Natural killer cell (primary cell): ENCODE results near the gene SCN2A. TPM values are rescaled to one million over a fixed set of nuclear protein-coding genes. Genes with fewer than 3 reads are reported as not detected.
"Not testable (repeated sequence)": the region's sequence is repeated elsewhere in the genome, so short reads cannot be mapped to it uniquely, and the experiment has no call there.

Source experiments
- ATAC-seq, 3 donors: fragments of 150-1000 bp in 2 of 3; fragments of 200-7000 bp in 1 of 3; cut with Tn5 transposase; 1 replicate in 1 of 3; 2 replicates in 2 of 3; pipeline ENCODE4 v1.10.0; 2021; ENCODE audit warnings: mild to moderate bottlenecking in 2 of 3, moderate library complexity in 2 of 3
- DNase-seq, 2 donors: peaks; one replicate each; pipeline versions ENCODE4 v3.0.0 to v3.0.0-alpha.2; 2013 to 2021; ENCODE audit warnings: mixed read lengths in 1 of 2
- H3K27ac ChIP-seq: one replicate; pipeline ENCODE4 v1.5.1; 2013; ENCODE audit warnings: mild to moderate bottlenecking, low read length
- H3K27me3 ChIP-seq: one replicate; pipeline ENCODE4 v1.6.1; 2013; ENCODE audit warnings: low read length; ENCODE audit not compliant: control insufficient read depth, insufficient read depth
- H3K36me3 ChIP-seq: one replicate; pipeline ENCODE4 v1.6.1; 2013; ENCODE audit warnings: low read length; ENCODE audit not compliant: control insufficient read depth, insufficient read depth
- H3K4me1 ChIP-seq: one replicate; pipeline ENCODE4 v1.6.1; 2013; ENCODE audit warnings: low read length; ENCODE audit not compliant: control insufficient read depth, insufficient read depth
- H3K4me3 ChIP-seq: one replicate; pipeline ENCODE4 v1.5.1; 2013; ENCODE audit warnings: low read length
- H3K9me3 ChIP-seq: one replicate; pipeline ENCODE4 v1.6.1; 2013; ENCODE audit warnings: low read length; ENCODE audit not compliant: control insufficient read depth, insufficient read depth
- H3K27ac Mint-ChIP-seq, 2 donors: one replicate each; pipeline ENCODE4 v1.8.0; 2022; ENCODE audit warnings: mild to moderate bottlenecking in 2 of 2, mixed read lengths in 2 of 2, moderate library complexity in 1 of 2
- H3K27me3 Mint-ChIP-seq, 2 donors: one replicate each; pipeline ENCODE4 v1.8.0; 2022; ENCODE audit warnings: low read depth in 2 of 2, mixed read lengths in 2 of 2
- H3K36me3 Mint-ChIP-seq: one replicate; pipeline ENCODE4 v1.8.0; 2022; ENCODE audit warnings: mixed read lengths
- H3K4me1 Mint-ChIP-seq, 2 donors: one replicate each; pipeline ENCODE4 v1.8.0; 2022; ENCODE audit warnings: mixed read lengths in 2 of 2
- H3K4me3 Mint-ChIP-seq: one replicate; pipeline ENCODE4 v1.8.0; 2022; ENCODE audit warnings: mild to moderate bottlenecking, moderate library complexity, mixed read lengths
- H3K9me3 Mint-ChIP-seq, 2 donors: one replicate each; pipeline ENCODE4 v1.8.0; 2022; ENCODE audit warnings: mixed read lengths in 2 of 2
- CTCF ChIP-seq: fragments of 200-600 bp; IDR thresholded peaks from one replicate; pipeline ENCODE4 v1.8.0; 2022; ENCODE audit warnings: antibody characterized with exemption
- WGBS: methylation state at CpG from one replicate; pipeline ENCODE4 v1.1.7; 2013; ENCODE audit warnings: missing lambda C conversion rate; ENCODE audit not compliant: insufficient coverage; 5-methylcytosine and 5-hydroxymethylcytosine counted together
- intact Hi-C: fragments of 100-400 bp; cut with micrococcal nuclease; formaldehyde crosslinking; loops from one replicate; pipeline ENCODE4 v1.14.2; 2022
- total RNA-seq, 4 donors: library from RNA; stranded (reverse); fragments of 120-200 nt in 1 of 4; gene quantifications; one replicate each; pipeline versions ENCODE4 v1.2.3 to v1.2.4, GENCODE V29; 2013 to 2022

The SCN2A gene
- total RNA-seq, 3 donors from 2014 or later (not counting 1 experiment from before 2014, with no cell fraction given), result 0.10 TPM; not detected in 2

- H3K27ac Mint-ChIP-seq, result no peak overlapping the region
- no peaks in the 10 kb centered on the region for H3K36me3 ChIP-seq
- intact Hi-C loops, result no loop called here
- no peak for TF ChIP-seq CTCF
- H3K4me3 ChIP-seq, result no peak overlapping the region
- no peak for DNase-seq
- H3K4me3 Mint-ChIP-seq, result no peak overlapping the region
- no peak for ATAC-seq
- no peaks in the 10 kb centered on the region for H3K36me3 Mint-ChIP-seq
- no peaks in the 10 kb centered on the region for H3K4me1 ChIP-seq
- H3K27ac ChIP-seq, result no peak overlapping the region
- H3K4me1 Mint-ChIP-seq, result no peaks in the 10 kb centered on the region
- H3K9me3 ChIP-seq, result no peaks in the 10 kb centered on the region
- no peaks in the 10 kb centered on the region for H3K9me3 Mint-ChIP-seq
- WGBS, result 74% methylated on average over 2 of the region's 2 CpGs
- H3K27me3 ChIP-seq, result no peaks in the 10 kb centered on the region
- H3K27me3 Mint-ChIP-seq, result peaks cover 0 to 7% of the 10 kb centered on the region in 2 donors
These were observed 9.0 kb downstream of the SCN2A start for GRCh38 chr2:165248238-165248637.

DNA sequence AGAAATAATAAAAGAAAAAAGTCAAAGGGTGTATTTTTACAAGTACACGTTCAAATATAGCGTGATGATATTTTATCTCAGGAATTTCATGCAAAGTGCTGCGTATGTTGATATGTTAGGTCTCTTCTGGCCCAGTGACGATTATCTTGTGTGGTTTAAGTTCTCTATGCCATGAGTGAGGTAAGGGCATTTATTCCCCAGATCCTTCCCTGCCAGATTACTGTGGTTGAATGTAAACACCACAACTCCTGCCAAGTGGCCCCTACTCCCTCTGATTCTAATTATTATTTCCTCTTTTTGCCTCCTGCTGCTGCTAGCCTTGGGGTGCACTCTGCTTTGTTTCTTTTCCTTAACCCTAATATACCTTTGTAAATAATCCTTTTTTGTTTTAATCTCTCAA, 12.2 kb downstream of the SCN2A start:
- Histone ChIP-seq H3K27me3 (no peaks in the 10 kb centered on the region), H3K4me1 (no peaks in the 10 kb centered on the region), H3K36me3 (no peaks in the 10 kb centered on the region), H3K9me3 (no peaks in the 10 kb centered on the region), H3K27ac (no peak overlapping the region), H3K4me3 (no peak overlapping the region)
- ATAC-seq, result no peak
- Mint-ChIP-seq H3K27me3 (peaks cover 0 to 7% of the 10 kb centered on the region in 2 donors), H3K4me3 (no peak overlapping the region), H3K9me3 (no peaks in the 10 kb centered on the region), H3K36me3 (no peaks in the 10 kb centered on the region), H3K4me1 (no peaks in the 10 kb centered on the region), H3K27ac (no peak overlapping the region)
- 69% methylated on average over 4 of the region's 4 CpGs for WGBS
- DNase-seq, result no peak
- TF ChIP-seq CTCF, result no peak
- intact Hi-C loops, result no loop called here

GRCh38 chr2:165253178-165253577, 14.0 kb downstream of the SCN2A start:
- no peak overlapping the region for H3K27ac Mint-ChIP-seq
- Histone ChIP-seq H3K4me1 (no peaks in the 10 kb centered on the region), H3K27ac (no peak overlapping the region), H3K36me3 (no peaks in the 10 kb centered on the region), H3K27me3 (no peaks in the 10 kb centered on the region), H3K4me3 (no peak overlapping the region), H3K9me3 (no peaks in the 10 kb centered on the region)
- TF ChIP-seq CTCF, result no peak
- H3K9me3 Mint-ChIP-seq, result peaks cover 0 to 2% of the 10 kb centered on the region in 2 donors
- H3K27me3 Mint-ChIP-seq, result peaks cover 0 to 8% of the 10 kb centered on the region in 2 donors
- no peaks in the 10 kb centered on the region for H3K36me3 Mint-ChIP-seq
- intact Hi-C loops, result no loop called here
- H3K4me1 Mint-ChIP-seq, result no peaks in the 10 kb centered on the region
- ATAC-seq (no peak), DNase-seq (no peak)
- H3K4me3 Mint-ChIP-seq, result no peak overlapping the region

DNA sequence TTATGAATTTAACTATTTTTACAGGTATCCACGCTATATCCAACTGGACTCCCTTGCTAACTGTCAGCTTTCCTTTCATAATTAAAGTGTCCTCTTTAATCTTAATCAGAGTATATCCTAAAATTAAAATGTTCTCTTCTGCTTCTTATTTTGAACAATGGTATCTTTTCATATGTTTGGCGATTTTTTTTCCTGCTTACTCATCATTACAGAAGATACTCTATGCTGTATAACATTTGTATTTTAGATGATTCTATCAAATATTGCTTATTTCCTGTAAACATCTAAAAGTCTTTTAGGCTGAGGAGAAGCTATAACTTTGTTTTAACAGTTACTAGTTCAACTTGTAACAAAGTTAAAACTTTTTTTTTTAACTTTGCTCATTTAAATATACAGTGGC, 17.4 kb downstream of the SCN2A start:
- Histone ChIP-seq H3K4me1 (no peaks in the 10 kb centered on the region), H3K27me3 (no peaks in the 10 kb centered on the region), H3K4me3 (no peak overlapping the region), H3K27ac (no peak overlapping the region), H3K9me3 (no peaks in the 10 kb centered on the region), H3K36me3 (no peaks in the 10 kb centered on the region)
- intact Hi-C loops, result no loop called here
- peaks cover 0 to 2% of the 10 kb centered on the region in 2 donors for H3K9me3 Mint-ChIP-seq
- no peak for DNase-seq
- H3K4me1 Mint-ChIP-seq, result no peaks in the 10 kb centered on the region
- no peak overlapping the region for H3K4me3 Mint-ChIP-seq
- WGBS, result 89% methylated on average over 1 of the region's 2 CpGs
- no peak overlapping the region for H3K27ac Mint-ChIP-seq
- peaks cover 3 to 10% of the 10 kb centered on the region in 2 donors for H3K27me3 Mint-ChIP-seq
- no peak for ATAC-seq
- no peak for TF ChIP-seq CTCF
- H3K36me3 Mint-ChIP-seq, result no peaks in the 10 kb centered on the region

- H3K36me3 Mint-ChIP-seq, H3K4me3 ChIP-seq, H3K4me1 ChIP-seq, ATAC-seq, H3K27me3 Mint-ChIP-seq, H3K27ac Mint-ChIP-seq, H3K9me3 ChIP-seq, H3K9me3 Mint-ChIP-seq, H3K36me3 ChIP-seq, H3K27me3 ChIP-seq, H3K4me1 Mint-ChIP-seq, intact Hi-C loops, DNase-seq, H3K4me3 Mint-ChIP-seq, H3K27ac ChIP-seq: not testable (repeated sequence)
- 75% methylated on average over 1 of the region's 2 CpGs for WGBS
These were observed 21.1 kb downstream of the SCN2A start for GRCh38 chr2:165260347-165260746.
